Activated CD4-positive, alpha-beta T cell treated with anti-CD3 and anti-CD28 coated beads for 4 hours (primary cell): Measurements from ENCODE around the gene AOPEP.

Experiments used
- DNase-seq, 2 donors: peaks; one replicate each; pipeline ENCODE4 v3.0.0-alpha.2; 2020

The AOPEP gene

GRCh38 chr9:94717761-94718160 is 8.7 kb upstream of the AOPEP start:
- no peak for DNase-seq

- DNase-seq: no peak
These were observed 7.6 kb upstream of the AOPEP start for GRCh38 chr9:94718936-94719335.

DNA sequence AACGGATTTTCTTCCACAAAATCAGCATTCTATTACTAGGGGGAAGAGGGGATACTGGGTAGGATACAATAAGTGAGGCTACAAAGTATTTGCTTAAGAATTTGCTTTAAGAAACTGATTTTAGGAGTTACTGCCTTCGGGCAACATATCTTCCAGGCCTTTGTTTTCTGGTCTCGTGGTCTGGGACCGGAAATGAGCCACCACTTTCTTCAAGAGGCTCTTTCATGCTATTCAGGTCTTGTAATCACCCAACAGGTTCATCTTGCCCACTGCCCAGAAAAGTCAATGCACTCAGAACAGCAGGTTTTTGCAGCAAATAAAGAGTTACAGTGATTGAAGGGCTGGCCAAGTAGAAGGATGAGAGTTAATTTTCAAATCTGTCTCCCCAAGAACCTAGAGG is 6.6 kb upstream of the AOPEP start:
- no peak for DNase-seq

GRCh38 chr9:94720846-94721549 is 5.5 kb upstream of the AOPEP start:
- no peak for DNase-seq

DNA sequence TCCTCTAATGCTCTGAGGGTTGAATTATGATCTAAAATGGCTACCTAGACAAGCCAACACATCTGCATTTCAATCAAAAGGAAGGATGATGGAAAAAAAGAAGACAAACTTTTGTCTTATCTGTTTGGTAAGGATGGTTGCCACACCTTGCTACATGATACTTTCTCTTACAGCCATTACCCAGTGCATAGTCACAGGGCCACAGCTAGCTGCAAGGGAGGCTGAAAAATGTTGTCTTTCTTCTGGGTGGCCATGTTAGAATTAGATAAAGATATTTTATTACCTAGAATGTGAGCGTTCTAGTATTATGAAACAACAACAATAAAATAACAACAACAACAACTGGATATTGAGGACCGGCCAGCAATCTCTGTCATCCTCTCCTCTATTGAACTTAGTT is 4.7 kb upstream of the AOPEP start:
- DNase-seq: no peak

DNA sequence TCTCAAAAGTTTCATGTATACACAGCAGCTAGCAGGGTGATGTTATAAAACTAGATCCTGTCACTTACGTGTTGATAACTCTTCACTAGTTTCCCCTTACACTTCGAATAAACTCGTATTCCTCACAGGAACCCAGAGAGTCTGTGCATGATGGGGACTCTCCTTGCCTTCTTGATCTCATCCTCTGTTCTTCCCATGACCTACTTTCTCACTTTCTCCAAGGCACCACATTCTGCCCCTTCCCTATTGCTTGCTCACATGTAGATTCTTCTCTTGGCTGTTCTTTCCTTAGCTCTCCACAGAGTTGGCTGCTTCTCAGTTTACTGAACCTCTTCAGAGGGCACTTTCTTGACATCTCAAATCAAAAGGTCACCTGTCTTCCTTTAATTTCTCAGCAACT is 1.2 kb upstream of the AOPEP start:
- DNase-seq: no peak

- DNase-seq: no peak
These were observed 2.2 kb downstream of the AOPEP start for GRCh38 chr9:94728719-94729118.

DNA sequence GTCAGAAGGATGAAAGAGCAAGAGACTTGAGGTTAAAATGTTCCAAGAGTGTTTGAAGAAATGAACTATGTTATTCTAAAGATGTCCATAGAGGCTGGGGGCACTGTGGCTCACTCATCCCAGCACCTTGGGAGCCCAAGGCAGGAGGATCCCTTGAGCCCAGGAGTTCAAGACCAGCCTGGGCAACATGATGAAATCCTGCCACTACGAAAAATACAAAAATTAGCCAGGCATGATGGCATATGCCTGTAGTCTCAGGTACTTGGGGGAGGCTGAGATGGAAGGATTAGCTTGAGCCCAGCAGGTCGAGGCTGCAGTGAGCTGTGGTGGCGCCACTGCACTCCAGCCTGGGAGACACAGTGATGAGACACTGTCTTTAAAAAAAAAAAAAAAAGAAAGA is 2.7 kb downstream of the AOPEP start:
- DNase-seq: no peak

GRCh38 chr9:94734054-94734754 is 7.7 kb downstream of the AOPEP start:
- no peak for DNase-seq

GRCh38 chr9:94736759-94737158 is 10.3 kb downstream of the AOPEP start:
- DNase-seq: no peak

DNA sequence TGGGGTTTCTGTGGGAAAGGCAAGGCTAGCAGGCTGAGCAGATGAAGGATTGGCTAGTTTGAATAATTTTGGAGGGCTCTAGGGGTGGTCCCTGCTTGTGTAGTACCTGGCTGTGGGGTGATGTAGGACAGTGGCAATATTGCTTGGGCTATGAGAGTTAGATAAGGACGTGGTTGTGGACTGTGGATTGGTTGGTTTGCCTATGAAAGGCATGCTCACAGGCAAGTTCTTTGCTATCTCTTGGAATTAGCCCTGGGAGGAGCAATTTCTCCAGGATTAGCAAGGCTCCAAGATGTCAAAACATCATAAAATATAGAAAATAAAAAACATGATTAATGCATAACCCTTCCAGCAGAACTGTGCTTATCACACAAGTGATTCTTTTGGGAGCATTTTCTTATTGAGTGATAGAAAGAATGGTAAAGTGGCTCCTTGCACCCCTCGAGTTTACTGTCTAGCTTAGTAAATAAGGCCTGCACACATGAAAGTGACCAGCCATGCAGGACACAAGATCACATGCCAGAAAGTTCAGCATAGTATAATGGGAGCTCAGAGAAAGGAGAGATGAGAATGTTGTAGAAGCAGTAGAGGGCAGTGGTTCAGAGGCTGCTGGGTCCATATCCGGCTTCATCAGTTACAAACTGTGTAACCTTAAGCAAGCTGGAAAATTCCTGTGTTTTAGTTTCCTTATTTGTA is 13.8 kb downstream of the AOPEP start:
- no peak for DNase-seq

- DNase-seq: no peak
These were observed 15.4 kb downstream of the AOPEP start for GRCh38 chr9:94741866-94742265.

DNA sequence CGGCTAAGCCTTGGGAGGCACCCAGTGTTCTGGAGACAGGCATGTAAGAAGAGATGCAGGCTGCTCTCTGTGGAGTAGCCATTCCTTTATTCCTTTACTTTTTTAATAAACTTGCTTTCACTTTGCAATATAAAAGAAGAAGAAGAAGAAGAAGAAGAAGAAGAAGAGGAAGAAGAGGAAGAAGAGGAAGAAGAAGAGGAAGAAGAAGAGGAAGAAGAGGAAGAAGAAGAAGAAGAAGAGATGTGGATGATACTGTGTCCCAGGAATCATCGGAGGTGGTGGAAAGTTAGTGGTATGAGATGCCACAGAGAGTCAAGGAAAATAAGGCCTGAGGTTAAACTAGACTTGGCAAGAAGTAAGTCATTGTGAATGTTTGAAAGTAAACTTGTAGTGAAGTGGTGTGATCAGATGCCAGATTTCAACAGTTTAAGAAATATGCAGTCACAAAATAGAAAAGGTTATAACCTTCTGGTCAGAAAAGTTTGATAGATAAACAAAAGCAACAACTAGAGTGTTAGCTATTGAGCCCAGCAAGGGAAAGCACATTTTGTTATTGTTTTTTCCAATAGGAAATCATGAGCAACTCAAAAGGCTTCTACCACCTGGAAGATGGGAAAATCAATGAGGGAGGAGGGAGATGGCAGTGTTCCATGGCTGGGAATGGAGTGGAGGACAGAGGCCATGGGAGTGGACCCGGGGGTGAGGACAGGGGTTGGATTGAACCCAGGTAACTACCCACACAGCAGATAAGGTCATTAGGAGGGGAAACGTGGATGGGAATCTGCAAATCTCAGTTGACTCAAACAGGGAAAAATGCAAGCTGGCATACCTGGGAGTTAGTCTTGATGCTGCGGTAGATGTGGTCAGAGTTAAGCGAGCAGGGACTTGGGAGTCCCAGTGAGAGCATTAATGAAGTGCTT is 16.8 kb downstream of the AOPEP start:
- DNase-seq: no peak

- no peak for DNase-seq
These were observed 19.5 kb downstream of the AOPEP start for GRCh38 chr9:94745806-94746540.

DNA sequence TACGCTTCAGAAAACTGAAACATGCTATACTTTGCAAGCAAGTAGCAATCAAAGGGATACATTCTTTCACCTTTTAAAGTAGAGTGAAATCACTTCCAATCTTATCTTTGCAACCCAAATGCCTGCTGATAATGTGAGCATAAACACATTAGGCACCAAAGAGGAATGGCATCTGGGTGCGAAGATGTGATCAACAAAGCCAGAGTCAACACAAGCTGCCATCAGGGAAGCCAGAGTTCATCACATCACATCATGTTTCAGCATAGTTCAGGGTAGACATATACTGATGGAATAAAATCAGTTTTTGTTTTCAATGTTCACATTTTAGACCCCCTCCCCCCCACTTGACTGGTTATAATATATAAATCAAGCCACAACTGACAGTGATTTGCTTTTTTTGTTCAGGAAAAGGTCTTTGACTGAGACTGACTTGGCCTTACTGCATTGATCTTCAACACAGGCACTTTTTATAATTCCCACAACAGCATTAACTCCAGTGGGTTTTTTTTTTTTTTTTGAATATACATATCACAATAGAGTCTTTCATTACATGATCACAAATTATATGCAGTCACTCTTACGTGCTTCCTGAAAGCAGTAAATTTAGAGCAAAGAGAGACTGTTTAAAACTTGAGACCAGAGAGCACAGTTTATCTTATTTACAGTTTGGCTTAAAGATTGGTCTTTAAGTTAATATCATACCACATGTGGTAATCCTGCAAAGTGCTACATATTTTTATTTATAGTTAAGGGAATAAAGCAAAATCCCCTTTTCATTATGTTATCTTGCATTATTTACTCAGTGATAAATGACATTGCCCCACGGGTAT is 20.3 kb downstream of the AOPEP start:
- no peak for DNase-seq

DNA sequence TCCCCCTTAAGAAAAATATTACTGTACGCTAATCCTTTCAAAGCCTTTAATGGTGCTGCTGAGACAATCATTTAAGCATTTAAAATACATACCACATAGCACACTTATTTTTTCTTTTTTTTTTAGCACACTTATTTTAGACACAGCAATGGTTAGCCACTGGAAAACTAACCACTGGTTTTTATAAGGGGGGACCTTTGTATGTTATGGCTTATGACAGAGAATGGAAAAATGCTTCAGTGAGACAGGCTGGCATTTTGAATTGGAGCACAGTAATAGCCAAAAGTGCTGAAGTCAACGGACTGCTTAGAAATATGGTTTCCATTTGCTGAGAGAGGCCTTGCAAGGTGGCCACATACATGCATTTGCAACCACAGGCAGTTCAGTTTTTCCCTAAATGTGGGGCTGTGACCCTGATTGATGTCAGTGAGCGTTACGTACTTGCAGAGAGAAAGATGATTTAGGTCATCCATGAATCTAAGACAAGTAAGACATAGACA is 28.5 kb downstream of the AOPEP start:
- DNase-seq: no peak

DNA sequence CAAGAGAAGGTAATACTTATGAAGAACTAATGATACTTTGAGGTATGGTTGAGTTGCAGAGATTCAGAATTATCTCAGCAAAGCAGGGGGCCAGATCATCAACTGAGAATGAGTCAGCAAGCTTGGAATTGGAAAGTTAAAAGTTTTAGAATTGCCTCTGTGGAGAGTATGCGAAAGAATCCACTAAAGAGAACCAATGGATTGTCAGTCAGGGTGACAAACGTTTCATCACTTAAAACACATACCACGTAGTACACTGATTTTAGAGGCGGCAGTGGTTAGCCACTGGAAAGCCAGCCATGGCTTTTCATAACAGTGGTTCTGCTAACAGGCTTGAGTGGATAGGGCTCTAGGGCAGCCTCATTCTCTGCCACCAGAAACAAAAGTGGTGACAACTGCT is 30.7 kb downstream of the AOPEP start:
- no peak for DNase-seq

GRCh38 chr9:94758031-94758430 is 31.5 kb downstream of the AOPEP start:
- DNase-seq: no peak

- DNase-seq: no peak
These were observed 32.4 kb downstream of the AOPEP start for GRCh38 chr9:94758880-94759279.

- no peak for DNase-seq
These were observed 33.5 kb downstream of the AOPEP start for GRCh38 chr9:94760010-94760409.

- DNase-seq: no peak
These were observed 34.2 kb downstream of the AOPEP start for GRCh38 chr9:94760660-94761059.
